HFF-Myc (cell line): ENCODE data around the gene ARHGEF10L.

Experiments used
- DNase-seq: peaks from one replicate; pipeline ENCODE4 v3.0.0-alpha.2; 2011; ENCODE audit warnings: low read depth; ENCODE audit errors: extremely low read depth
- H3K4me3 ChIP-seq: replicated peaks from 2 replicates; pipeline ENCODE4 v1.5.1; 2011; ENCODE audit warnings: low read depth, mild to moderate bottlenecking, control low read depth, low read length
- TF ChIP-seq, protein P1 (sequence below): IDR thresholded peaks from 2 replicates; pipeline ENCODE4 v1.5.1; 2012; ENCODE audit warnings: mild to moderate bottlenecking, low read depth, low read length, control low read depth; ENCODE audit errors: missing control alignments

Gene ARHGEF10L

GRCh38 chr1:17724150-17724549 lies 184.7 kb downstream of the ARHGEF10L start:
- H3K4me3 ChIP-seq, result no peak overlapping the region
- DNase-seq, result no peak
- TF ChIP-seq, protein P1, sequence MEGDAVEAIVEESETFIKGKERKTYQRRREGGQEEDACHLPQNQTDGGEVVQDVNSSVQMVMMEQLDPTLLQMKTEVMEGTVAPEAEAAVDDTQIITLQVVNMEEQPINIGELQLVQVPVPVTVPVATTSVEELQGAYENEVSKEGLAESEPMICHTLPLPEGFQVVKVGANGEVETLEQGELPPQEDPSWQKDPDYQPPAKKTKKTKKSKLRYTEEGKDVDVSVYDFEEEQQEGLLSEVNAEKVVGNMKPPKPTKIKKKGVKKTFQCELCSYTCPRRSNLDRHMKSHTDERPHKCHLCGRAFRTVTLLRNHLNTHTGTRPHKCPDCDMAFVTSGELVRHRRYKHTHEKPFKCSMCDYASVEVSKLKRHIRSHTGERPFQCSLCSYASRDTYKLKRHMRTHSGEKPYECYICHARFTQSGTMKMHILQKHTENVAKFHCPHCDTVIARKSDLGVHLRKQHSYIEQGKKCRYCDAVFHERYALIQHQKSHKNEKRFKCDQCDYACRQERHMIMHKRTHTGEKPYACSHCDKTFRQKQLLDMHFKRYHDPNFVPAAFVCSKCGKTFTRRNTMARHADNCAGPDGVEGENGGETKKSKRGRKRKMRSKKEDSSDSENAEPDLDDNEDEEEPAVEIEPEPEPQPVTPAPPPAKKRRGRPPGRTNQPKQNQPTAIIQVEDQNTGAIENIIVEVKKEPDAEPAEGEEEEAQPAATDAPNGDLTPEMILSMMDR, result no peak

- no peak for DNase-seq
- TF ChIP-seq, protein P1, result no peak
Measured at GRCh38 chr1:17725084-17725719, 185.7 kb downstream of the ARHGEF10L start.

GRCh38 chr1:17725811-17726582 lies 186.5 kb downstream of the ARHGEF10L start:
- DNase-seq, result no peak
- H3K4me3 ChIP-seq, result no peak overlapping the region
- TF ChIP-seq, protein P1, result no peak

More at GRCh38 chr1:17725084-17725719, 185.7 kb downstream of the ARHGEF10L start:
- H3K4me3 ChIP-seq, result no peak overlapping the region

DNA sequence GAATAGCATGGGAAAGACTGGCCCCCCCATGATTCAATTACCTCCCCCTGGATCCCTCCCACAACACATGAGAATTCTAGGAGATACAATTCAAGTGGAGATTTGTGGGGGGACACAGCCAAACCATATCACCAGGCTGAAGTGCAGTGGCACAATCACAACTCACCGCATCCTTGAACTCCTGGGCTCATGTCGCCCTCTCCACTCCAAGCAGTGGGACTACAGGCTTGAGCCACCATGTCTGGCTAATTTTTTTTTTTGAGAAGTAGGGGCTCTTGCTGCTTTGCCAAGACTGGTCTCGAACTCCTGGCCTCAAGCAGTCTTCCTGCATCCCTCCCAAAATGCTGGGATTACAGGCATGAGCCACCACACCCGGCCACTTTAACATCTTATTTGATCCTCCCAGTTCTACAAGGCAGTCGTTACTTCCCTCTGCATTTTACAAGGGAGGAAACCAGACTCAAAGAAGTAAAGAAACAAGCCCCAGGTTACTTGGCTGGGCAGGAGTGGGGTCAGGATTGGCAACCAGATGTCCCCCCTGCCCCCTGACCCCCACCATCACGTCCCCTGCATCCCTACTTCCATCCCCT lies 188.7 kb downstream of the ARHGEF10L start:
- no peak for DNase-seq
- TF ChIP-seq, protein P1, result no peak
- H3K4me3 ChIP-seq, result no peak overlapping the region

DNA sequence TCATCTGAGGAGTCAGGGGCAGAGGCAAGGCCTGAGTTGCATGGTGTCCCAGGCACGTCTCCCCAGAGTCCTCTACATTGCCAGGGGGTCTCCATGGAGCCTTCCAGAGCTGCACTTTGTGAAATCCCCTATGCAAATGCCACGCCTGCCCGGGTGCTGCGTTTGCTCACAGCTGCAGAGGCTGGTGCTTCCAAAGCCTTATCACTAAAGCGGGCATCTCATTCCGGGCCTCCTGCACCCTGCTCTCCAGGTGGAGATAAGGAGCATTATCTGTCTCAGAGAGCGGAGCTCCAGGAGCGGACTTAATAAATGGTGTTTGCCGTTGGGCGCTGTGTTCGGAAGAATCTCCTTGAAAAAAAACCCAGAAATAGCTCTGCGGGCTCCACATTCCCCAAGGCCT lies 189.8 kb downstream of the ARHGEF10L start:
- TF ChIP-seq, protein P1, result no peak
- no peak overlapping the region for H3K4me3 ChIP-seq
- DNase-seq, result no peak

- DNase-seq, result no peak
- TF ChIP-seq, protein P1, result no peak
- no peak overlapping the region for H3K4me3 ChIP-seq
Measured at GRCh38 chr1:17729909-17730308, 190.4 kb downstream of the ARHGEF10L start.
